Spinal cord (tissue), 10 donors: ENCODE measurements around the gene EEFSEC. TPM values are rescaled to one million over a fixed set of nuclear protein-coding genes. Genes with fewer than 3 reads are reported as not detected.

Source experiments
- DNase-seq, 6 donors: peaks; one replicate each; pipeline versions ENCODE4 v3.0.0 to v3.0.0-alpha.2; 2013 to 2015; ENCODE audit warnings: low spot score in 6 of 6, low read depth in 4 of 6
- H3K27ac ChIP-seq: one replicate; pipeline ENCODE4 v1.5.1; 2013; ENCODE audit warnings: low read depth, low read length, control low read depth
- H3K27me3 ChIP-seq: one replicate; pipeline ENCODE4 v1.6.1; 2013; ENCODE audit warnings: low read length; ENCODE audit not compliant: control insufficient read depth, insufficient read depth
- H3K36me3 ChIP-seq: one replicate; pipeline ENCODE4 v1.6.1; 2013; ENCODE audit warnings: low read length; ENCODE audit not compliant: control insufficient read depth, insufficient read depth
- H3K4me1 ChIP-seq: one replicate; pipeline ENCODE4 v1.6.1; 2013; ENCODE audit warnings: low read length; ENCODE audit not compliant: control insufficient read depth, insufficient read depth
- H3K4me3 ChIP-seq: one replicate; pipeline ENCODE4 v1.5.1; 2013; ENCODE audit warnings: low read depth, low read length, control low read depth
- H3K9me3 ChIP-seq: one replicate; pipeline ENCODE4 v1.6.1; 2013; ENCODE audit warnings: low read length; ENCODE audit not compliant: control insufficient read depth, insufficient read depth
- WGBS: methylation state at CpG from one replicate; pipeline ENCODE4 v1.1.5; 2013; ENCODE audit warnings: missing lambda C conversion rate; ENCODE audit not compliant: insufficient coverage; 5-methylcytosine and 5-hydroxymethylcytosine counted together
- polyA plus RNA-seq, 2 donors: library from polyadenylated mRNA; unstranded; fragments of 120-200 nt; gene quantifications; one replicate each; pipeline ENCODE4 v1.2.1, GENCODE V29; 2013; ENCODE audit not compliant: insufficient read length in 2 of 2
- total RNA-seq, 2 donors: library from RNA; depleted of rRNA in 1 of 2; stranded (reverse); fragments of 120-200 nt in 1 of 2; fragments of >200 nt in 1 of 2; gene quantifications; one replicate each; pipeline versions ENCODE4 v1.2.3 to v1.2.4, GENCODE V29; 2013 to 2014
- donor health status: healthy.

EEFSEC gene
- total and polyA plus RNA-seq, 4 donors, result 6.4 to 29.1 (median 18.3) TPM

GRCh38 chr3:128289534-128289933 lies 136.3 kb downstream of the EEFSEC start:
- no peak overlapping the region for H3K27ac ChIP-seq
- DNase-seq, result no peak
- H3K9me3 ChIP-seq, result peaks cover 2% of the 10 kb centered on the region
- no peaks in the 10 kb centered on the region for H3K27me3 ChIP-seq
- peaks cover 10% of the 10 kb centered on the region for H3K4me1 ChIP-seq
- no peak overlapping the region for H3K4me3 ChIP-seq
- WGBS, result 100% methylated on average over 1 of the region's 1 CpG
- no peaks in the 10 kb centered on the region for H3K36me3 ChIP-seq

DNA sequence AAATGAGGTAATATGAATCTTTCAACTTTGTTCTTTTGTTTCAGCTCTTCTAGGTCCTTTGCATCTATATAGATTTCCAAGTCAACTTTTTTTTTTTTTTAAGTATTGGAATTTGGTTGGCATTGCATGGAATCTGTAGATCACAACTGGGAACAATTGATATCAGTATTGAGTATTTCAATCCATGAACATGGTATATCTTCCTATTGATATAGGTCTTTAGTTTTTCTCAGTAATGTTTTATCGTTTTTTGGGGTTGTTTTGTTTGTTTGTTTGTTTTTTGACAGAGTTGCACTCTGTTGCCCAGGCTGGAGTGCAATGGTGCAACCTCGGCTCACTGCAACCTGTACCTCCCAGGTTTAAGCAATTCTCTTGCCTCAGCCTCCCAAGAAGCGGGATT lies 137.2 kb downstream of the EEFSEC start:
- H3K27me3 ChIP-seq, result no peaks in the 10 kb centered on the region
- DNase-seq, result no peak
- no peaks in the 10 kb centered on the region for H3K36me3 ChIP-seq
- WGBS, result no CpG with 5 or more reads among the region's 3 CpGs
- H3K27ac ChIP-seq, result no peak overlapping the region
- peaks cover 2% of the 10 kb centered on the region for H3K9me3 ChIP-seq
- H3K4me1 ChIP-seq, result peaks cover 1% of the 10 kb centered on the region
- H3K4me3 ChIP-seq, result no peak overlapping the region

GRCh38 chr3:128293930-128294329 lies 140.6 kb downstream of the EEFSEC start:
- WGBS, result 80% methylated on average over 1 of the region's 1 CpG
- H3K36me3 ChIP-seq, result no peaks in the 10 kb centered on the region
- peaks cover 2% of the 10 kb centered on the region for H3K9me3 ChIP-seq
- no peak for DNase-seq
- H3K4me3 ChIP-seq, result no peak overlapping the region
- no peaks in the 10 kb centered on the region for H3K4me1 ChIP-seq
- H3K27me3 ChIP-seq, result no peaks in the 10 kb centered on the region
- H3K27ac ChIP-seq, result no peak overlapping the region

- Histone ChIP-seq H3K36me3 (no peaks in the 10 kb centered on the region), H3K27ac (no peak overlapping the region), H3K4me1 (no peaks in the 10 kb centered on the region), H3K27me3 (no peaks in the 10 kb centered on the region), H3K4me3 (no peak overlapping the region), H3K9me3 (peaks cover 2% of the 10 kb centered on the region)
- no peak for DNase-seq
- WGBS, result 83% methylated on average over 3 of the region's 4 CpGs
Measured at GRCh38 chr3:128294999-128295468, 141.8 kb downstream of the EEFSEC start.

DNA sequence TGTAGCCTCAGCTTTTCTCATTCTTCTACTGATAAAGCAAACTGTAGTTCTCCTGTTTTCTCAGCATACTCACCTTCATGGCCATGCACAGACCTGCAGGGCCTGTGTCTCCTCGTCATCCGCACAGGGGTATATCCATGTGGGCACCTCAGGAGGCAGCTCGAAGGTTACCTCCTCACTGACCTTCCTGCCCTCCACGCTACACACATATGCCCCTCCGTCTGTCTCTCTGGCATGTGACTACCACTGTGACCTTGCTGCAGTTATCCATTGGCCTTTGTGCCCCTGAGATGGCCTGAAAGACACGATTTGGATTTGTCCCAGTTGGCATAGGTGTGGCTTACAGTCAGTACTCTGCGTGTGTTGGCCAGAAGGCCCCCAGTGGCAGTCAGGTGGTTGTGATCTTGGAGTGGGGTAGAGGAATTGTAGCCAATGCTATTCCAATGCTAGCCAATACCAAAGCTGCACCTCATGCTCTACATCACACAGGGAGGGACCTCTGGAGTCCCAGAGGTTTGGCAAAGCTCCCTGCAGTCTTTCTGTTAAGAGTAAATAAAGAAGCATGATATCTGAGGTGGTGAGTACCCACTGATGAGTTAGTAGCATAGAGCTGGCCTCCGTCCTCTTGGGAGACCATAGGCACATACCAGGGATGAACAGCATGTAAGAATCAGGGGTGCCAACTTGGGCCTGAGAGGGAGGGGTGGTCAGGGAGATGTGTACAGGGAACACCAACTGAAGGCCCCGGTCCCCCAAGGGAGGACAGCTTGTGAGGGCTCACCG lies 143.4 kb downstream of the EEFSEC start:
- no peaks in the 10 kb centered on the region for H3K27me3 ChIP-seq
- H3K9me3 ChIP-seq, result no peaks in the 10 kb centered on the region
- H3K4me1 ChIP-seq, result no peaks in the 10 kb centered on the region
- WGBS, result 95% methylated on average over 9 of the region's 10 CpGs
- no peak for DNase-seq
- H3K27ac ChIP-seq, result no peak overlapping the region
- H3K36me3 ChIP-seq, result no peaks in the 10 kb centered on the region
- no peak overlapping the region for H3K4me3 ChIP-seq

DNA sequence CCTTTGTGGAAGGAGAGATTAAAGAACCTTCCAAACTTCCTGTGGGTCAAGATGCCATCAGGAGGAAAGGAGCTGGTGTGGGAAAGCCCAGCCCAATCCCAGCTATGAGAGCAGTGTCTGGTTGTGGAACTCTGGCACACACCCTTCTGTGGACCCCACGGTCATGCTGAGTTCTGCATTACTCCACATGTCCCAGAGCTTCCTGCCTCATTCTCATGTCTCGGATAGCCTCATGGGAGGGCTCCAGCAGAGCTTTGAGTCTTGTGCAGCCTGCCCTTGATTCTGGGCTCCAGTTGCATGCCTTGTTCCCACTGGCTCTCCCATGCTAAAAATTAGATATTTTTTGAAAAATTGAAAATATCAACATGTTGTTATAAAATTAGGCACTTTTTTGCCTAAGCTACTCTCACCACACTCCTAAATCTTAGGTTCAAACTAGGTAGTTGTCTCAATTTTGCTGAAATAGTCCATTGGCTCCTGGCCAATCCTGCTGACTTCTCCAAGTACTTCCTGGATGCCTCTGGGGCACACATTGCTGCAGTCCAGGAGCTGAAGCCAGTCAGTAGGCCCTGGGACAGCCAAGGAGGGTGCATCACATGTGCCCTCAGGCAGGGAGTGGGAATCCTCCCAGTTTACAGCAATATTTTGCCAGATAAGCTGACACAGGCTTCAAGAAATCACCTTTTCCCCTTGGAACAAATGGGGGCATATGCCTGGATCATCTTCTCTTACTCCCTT lies 144.3 kb downstream of the EEFSEC start:
- no peak for DNase-seq
- no peak overlapping the region for H3K27ac ChIP-seq
- 57% methylated on average over 2 of the region's 2 CpGs for WGBS
- H3K36me3 ChIP-seq, result no peaks in the 10 kb centered on the region
- H3K9me3 ChIP-seq, result no peaks in the 10 kb centered on the region
- H3K27me3 ChIP-seq, result no peaks in the 10 kb centered on the region
- H3K4me3 ChIP-seq, result no peak overlapping the region
- no peaks in the 10 kb centered on the region for H3K4me1 ChIP-seq

- Histone ChIP-seq H3K27me3 (no peaks in the 10 kb centered on the region), H3K36me3 (no peaks in the 10 kb centered on the region), H3K9me3 (no peaks in the 10 kb centered on the region), H3K27ac (no peak overlapping the region), H3K4me3 (no peak overlapping the region), H3K4me1 (no peaks in the 10 kb centered on the region)
- 88% methylated on average over 6 of the region's 8 CpGs for WGBS
- no peak for DNase-seq
Measured at GRCh38 chr3:128301186-128302023, 148.1 kb downstream of the EEFSEC start.

DNA sequence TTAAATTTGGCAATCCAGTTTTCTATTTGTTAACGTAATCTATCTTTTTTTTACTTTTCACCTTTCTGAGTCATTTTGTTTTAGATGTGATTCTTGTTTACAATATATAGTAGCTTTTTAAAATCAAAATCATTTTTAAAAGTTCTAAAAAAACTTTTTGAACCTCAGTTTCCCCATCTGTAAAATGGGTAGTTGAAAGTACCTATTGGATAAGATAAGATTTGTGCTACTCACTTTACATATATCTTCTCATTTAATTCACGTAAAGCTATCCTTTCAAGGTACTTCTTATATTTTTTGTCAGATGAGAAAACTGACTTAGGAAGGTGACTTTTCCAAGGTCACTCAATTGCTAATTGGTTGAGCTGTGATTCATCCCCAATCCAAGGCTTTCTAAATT lies 153.2 kb downstream of the EEFSEC start:
- H3K9me3 ChIP-seq, result no peaks in the 10 kb centered on the region
- H3K27ac ChIP-seq, result no peak overlapping the region
- no peaks in the 10 kb centered on the region for H3K27me3 ChIP-seq
- no CpG with 5 or more reads among the region's 2 CpGs for WGBS
- no peaks in the 10 kb centered on the region for H3K36me3 ChIP-seq
- no peak overlapping the region for H3K4me3 ChIP-seq
- no peak for DNase-seq
- no peaks in the 10 kb centered on the region for H3K4me1 ChIP-seq

DNA sequence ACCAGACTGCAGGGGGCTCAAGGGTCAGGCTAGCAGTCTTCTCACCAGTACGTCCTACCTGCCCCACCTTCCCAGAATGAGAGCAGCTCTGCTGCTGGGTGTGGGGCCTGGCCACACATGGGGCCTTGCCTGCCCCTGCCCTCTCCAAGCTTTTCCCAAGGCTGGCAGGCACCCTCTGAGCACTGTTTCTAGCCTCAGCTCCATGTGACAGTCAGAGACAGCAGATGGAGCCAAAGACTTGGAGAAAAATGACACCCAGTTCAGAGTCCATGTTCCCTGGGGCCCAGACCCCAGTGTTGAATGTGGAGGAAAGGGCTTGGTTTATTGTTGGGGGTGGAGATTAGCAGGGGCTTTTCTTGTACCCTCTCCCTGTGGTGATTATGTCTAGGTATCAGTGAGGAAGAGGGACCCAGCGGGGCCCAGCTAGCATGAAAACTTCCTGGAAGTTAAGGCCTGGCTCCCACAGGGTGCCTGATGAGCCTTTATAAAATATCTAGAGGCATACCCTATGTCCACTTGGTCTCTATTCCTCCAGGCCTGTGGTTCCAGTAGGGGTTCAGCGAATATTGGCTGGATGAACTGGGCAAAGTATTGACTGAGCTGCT lies 153.8 kb downstream of the EEFSEC start:
- Histone ChIP-seq H3K27ac (no peak overlapping the region), H3K4me1 (peaks cover under 1% of the 10 kb centered on the region), H3K9me3 (no peaks in the 10 kb centered on the region), H3K4me3 (no peak overlapping the region), H3K27me3 (no peaks in the 10 kb centered on the region), H3K36me3 (no peaks in the 10 kb centered on the region)
- no peak for DNase-seq
- WGBS, result 85% methylated on average over 2 of the region's 3 CpGs
